HG03097 (cell line): ENCODE results near the gene GCK.

Experiments
- ATAC-seq: cut with Tn5 transposase; IDR thresholded peaks from one replicate; pipeline ENCODE4 v1.9.1; 2021; ENCODE audit not compliant: unreplicated experiment, low FRiP score

The GCK gene

DNA sequence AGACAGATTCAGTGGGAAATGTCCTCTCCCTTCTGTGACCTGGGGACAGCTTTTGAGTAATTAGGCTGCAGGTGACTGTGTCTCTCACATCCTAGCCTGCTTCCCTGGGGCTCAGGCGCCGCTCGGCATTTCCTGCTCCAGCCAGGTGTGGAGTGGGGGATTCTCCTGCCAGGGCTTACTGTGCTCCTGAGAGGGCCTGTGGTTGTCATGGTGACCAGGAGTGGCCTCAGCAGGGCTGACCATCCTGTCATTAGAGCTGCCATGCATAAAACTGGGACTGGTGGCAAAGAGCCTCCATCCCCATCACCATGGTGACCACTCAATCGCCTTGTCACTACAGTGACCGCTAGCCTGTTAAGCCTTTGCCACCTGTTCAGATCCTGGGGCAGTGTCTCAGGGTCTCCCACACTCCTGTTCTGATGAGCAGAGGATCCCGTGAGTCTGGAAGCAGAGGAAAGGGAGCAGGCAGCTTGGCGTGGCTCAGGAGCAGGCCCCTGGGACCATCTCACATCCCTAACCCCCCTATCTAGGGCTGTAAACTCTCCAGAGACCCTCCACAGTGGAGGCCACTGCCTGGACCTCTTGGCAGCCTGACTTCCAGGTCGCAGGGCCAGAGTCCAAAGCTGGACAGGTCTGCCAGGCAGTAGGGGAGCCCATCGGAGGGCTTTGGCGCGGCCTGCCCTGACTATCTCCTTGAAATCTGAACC lies at the start of gene GCK:
Gene GCK, minus strand, starts transcription at position 154 of the 707 bp plus-strand sequence. CDS start 486 bp downstream, outside the sequence.
- ATAC-seq = no peak

- ATAC-seq = no peak
Observed at GRCh38 chr7:44238116-44238695, 49.0 kb upstream of the GCK start.

DNA sequence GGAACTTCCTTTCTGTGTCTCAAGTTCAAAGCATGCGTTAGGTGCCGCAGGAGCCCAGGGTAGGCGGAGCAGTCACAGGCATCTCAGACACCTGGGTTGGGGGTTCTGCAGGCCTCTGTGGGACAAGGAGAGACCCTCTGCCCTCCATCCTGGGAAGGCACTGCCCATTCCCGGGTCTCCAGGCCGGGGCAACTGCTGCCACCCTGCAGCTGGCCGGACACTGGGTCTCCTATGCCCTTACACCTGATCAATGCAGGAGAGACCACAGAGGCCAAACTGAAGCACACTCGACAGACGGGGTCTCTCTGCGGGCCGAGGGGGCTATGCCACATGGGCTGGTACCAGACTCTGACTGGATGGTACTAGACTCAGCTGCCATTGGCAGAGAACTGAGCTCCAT lies 48.5 kb upstream of the GCK start:
- ATAC-seq = no peak

- no peak for ATAC-seq
Observed at GRCh38 chr7:44236333-44236728, 47.1 kb upstream of the GCK start.

GRCh38 chr7:44235582-44236332 lies 46.5 kb upstream of the GCK start:
- ATAC-seq = no peak

DNA sequence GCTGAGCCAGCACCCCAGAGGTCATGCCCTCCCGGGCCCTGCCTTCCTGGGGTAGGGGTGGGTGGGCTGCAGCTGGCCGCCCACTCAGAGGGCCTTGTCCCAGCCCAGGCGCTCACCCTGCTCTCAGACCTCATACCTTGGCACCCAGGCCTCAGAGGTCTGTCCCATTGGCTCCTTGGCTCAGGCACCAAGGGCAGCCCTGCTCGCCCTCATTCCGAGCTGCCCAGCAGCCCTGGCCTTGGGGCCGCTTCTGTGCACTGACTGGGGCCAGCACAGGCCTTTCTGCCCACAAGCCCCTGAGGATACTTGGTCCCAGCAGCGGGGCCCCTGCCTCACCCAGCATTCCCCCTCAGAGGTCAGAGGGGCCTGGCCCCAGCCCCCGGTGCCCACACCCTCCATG lies 45.8 kb upstream of the GCK start:
- ATAC-seq = no peak

DNA sequence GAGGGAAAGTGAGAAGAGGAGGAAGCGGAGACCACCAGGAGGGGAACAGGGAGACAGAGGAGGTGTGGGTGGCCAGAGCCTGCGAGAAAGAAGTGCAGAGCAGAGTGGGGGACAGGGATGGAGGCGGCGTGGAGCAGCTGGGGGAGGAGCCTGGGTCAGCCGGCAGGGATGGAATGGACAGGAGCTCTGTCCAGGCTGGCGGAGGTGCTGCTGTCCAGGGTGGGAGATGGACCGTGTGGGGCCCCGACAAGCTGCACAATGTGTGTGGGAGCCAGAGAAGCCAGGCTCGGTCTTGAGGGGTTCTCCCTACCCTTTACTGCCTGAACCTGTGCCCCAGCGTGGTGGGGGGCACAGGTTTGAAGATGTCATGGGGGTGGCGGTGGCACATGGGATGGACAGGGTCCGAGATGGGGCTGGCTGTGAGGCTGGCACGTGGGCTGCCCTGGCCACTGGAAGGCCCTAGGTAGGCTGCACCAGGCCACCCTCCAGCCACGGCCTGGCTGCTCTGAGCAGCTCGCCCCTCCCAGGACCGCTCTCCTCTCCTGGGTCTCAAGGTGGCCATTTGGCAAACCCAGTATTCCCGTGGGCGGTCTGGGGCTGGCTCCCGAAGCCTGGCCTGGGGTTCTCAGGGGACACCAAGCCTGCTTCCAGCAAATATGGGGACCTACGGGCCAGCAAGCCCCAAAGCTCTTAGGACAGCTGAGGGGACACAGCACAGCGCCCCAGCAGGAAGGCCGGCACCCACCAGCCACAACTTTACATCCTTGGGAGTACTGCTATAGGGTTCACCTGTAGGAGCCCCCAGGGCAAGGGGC lies 43.9 kb upstream of the GCK start:
- ATAC-seq = no peak

- ATAC-seq = no peak
Observed at GRCh38 chr7:44232396-44232795, 43.2 kb upstream of the GCK start.

DNA sequence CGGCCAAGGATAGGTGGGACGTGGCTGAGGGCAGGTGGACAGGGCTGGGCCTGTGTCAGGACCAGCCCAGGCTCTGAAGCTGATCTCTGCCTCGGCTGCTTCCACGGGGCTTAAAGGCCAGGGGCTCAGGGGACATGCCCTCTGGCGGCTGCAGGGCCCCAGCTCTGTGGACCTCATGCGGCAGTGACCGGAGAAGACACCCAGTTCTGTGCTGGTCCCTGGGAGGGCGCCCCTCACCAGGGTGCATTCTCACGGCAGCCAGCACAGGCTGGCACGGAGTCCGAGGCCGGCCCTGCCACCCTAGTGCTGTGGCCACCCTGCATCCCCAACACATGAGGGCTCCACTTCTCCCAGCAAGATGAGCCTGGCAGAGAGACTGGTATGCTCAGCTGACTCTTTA lies 41.8 kb upstream of the GCK start:
- ATAC-seq = no peak

DNA sequence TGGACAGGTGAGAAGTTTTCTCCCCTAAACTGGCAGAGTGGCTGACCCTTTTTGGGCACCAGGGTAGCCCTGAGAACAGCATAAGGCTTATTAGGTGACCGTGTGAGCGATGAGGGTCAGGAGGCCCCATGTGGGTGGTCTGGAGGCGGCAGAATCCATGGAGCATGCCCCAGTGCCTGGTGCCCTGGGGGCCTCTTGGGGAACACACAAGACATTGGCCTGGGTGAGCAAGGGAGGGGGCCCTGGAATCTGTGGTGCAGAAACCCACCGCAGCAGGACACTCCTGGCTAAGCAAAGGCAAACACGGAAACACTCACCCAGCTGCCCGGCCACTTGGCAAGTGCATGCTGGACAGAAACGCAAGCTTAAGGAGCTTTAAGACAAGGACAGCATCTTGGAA lies 41.0 kb upstream of the GCK start:
- no peak for ATAC-seq

GRCh38 chr7:44229546-44230105 lies 40.4 kb upstream of the GCK start:
- ATAC-seq = no peak

- no peak for ATAC-seq
Observed at GRCh38 chr7:44228571-44229350, 39.5 kb upstream of the GCK start.

DNA sequence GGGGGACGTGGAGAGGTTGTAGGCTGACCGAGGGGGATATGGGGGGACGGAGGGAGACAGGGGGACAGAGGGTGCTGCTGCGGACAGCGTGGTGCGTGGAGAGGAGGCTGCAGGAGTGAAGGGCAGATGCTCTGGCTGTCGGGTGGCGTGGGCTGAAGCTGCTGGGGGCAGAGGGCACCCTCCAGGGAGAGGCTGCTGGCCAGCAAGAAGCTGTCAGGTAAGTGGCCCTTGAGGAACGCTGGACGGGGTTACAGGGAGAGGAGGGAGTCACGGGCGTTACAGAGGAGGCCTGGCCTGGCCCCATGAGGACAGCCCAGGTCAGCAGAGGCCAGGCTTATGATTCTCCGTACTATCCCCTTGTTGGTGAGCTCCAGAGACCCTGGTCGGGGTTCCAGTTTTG lies 38.7 kb upstream of the GCK start:
- no peak for ATAC-seq

- no peak for ATAC-seq
Observed at GRCh38 chr7:44226396-44226753, 37.1 kb upstream of the GCK start.

DNA sequence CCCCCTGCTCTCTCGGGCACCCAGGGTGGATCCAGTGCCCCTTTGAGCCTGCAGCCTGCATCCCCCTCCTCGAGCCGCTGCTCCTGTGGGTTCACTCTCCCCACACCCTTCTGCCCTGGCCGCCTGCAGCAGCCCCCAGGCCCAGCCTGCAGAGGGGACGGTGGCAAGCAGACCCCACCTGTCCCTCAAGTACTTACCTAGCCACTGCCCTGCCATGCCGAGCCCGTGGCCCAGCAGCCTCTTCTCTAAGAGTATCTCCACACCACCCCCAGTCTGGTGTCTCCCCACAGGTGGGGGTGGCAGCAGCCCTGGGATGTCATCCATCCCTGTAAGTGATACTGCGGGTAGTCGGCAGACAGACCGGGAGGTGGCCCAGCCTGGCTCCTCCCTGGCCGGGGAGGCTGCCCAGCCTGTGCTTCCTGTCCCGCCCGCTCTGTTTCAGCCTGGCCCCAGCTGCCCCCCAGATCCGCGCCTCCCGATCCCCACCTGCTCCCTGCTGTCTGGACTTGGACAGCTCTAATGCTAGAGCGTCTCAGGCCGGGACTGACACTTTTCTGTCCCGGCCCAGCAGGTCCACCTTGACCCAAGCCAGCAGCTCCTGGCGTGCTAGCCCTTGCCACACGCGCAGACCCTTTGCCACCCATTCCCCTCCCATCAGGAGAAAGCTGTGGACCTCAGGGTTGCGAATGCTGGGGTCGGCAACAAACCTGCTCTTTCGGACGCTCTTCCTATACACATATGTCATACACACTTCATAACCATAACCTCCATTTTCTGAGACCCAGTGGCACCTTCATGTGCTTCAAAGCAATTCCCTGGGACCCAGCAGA lies 36.5 kb upstream of the GCK start:
- ATAC-seq = no peak

DNA sequence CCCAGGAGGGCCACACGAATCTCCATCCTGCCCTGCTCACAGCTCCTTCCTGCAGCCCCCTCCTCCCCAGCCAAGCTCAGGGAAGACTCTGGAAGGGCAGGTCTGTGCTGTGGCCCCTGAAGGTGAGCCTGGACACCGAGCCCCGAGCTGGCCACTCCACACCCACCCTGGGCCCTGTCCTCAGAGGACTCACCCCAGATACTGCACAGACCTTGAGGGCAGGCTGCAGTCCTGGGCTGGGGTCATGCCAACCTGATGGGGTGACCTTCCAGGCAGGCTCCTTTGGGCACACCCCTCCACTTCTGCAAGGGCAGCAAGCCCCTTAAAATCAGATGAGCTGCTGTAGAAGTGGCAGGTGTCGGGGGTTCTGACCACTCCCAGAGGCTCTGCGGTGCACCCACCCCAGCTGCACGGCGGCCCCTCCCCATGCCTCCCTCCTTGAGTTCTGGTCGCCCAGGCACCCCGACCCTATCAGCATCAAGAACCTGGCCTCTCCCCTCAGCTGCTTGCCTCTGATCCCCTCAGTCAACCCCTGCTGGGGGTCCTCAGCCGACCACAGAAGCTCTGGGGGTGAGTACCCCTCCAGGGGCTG lies 35.8 kb upstream of the GCK start:
- no peak for ATAC-seq

DNA sequence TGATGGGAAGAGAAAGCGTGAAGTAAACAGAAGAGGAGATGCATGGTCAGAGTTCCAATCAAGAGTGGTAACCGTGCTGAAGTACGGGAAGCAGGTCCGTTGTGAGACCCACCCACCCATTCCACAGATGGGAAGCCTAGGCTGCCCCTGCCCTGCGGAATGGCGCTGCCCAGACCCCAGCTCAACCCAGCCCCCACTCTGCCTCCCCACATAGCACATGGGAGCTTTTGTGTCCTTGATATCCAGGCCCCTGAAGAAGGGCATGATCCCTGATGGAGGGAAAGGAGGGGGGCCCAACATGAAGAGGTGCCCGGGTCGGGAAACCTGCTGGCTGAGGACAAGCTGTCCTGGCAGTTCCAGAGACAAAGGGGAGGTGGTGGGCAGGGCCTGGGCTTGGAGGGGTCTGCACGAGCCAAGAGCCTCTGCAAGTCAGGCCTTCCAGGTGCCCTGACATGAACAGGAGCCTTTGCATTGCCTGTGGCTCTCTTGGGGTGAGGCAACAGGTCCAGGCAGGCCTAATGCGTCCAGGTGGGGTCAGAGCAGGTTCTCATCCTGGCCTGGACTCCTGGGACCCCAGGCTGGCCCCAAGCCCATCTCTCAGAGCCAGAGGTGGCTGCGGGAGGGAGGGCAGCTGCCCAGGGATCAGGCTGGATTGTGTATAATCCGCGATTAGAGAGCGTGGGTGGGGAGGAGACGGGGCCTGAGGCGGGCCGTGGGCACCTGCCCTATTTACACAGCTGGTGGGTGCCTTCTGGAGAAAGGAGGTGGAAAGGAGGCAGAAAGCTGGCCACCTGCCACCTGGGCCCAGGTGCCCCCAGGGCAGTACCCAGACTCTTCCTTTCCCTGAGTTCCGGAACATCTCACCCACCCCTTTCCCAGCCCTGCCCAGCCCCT lies 35.1 kb upstream of the GCK start:
- ATAC-seq = no peak
